Stomach (tissue), 9 donors: ENCODE results near the gene PCSK4. TPM values are rescaled to one million over a fixed set of nuclear protein-coding genes. Genes with fewer than 3 reads are reported as not detected.

ENCODE experiments used
- DNase-seq, 2 donors: peaks; one replicate each; pipeline versions ENCODE4 v3.0.0 to v3.0.0-alpha.2; 2013 to 2019
- H3K27ac ChIP-seq, 5 donors: fragments of 200-600 bp in 4 of 5; sonication (generic) in 4 of 5; one replicate each; pipeline ENCODE4 v1.5.1; 2013 to 2019; ENCODE audit warnings: mild to moderate bottlenecking in 1 of 5, moderate library complexity in 1 of 5
- H3K27me3 ChIP-seq, 3 donors: fragments of 200-600 bp; sonication (generic); one replicate each; pipeline ENCODE4 v1.5.1; 2017 to 2019; ENCODE audit warnings: mixed run types in 1 of 3
- H3K36me3 ChIP-seq, 4 donors: fragments of 200-600 bp; sonication (generic); 1 replicate in 3 of 4; 2 replicates in 1 of 4; pipeline ENCODE4 v1.5.1; 2016 to 2019
- H3K4me1 ChIP-seq, 4 donors: fragments of 200-600 bp; sonication (generic); one replicate each; pipeline ENCODE4 v1.5.1; 2016 to 2019
- H3K4me3 ChIP-seq, 4 donors: fragments of 200-600 bp; sonication (generic) in 3 of 4; one replicate each; pipeline ENCODE4 v1.5.1; 2016 to 2019; ENCODE audit warnings: mild to moderate bottlenecking in 1 of 4
- H3K9me3 ChIP-seq, 4 donors: fragments of 200-600 bp; sonication (generic); one replicate each; pipeline ENCODE4 v1.5.1; 2016 to 2019
- EP300 ChIP-seq: sonication (generic); formaldehyde crosslinking; IDR thresholded peaks from one replicate; pipeline ENCODE4 v1.6.1; 2017; ENCODE audit warnings: antibody characterized with exemption
- POLR2A ChIP-seq, 4 donors: fragments of 450-650 bp; IDR thresholded peaks; one replicate each; pipeline ENCODE4 v1.6.1; 2016; ENCODE audit warnings: antibody characterized with exemption in 4 of 4, control low read depth in 2 of 4, mild to moderate bottlenecking in 1 of 4, moderate library complexity in 1 of 4
- POLR2AphosphoS5 ChIP-seq, 3 donors: sonication (generic); formaldehyde crosslinking; IDR thresholded peaks; one replicate each; pipeline ENCODE4 v1.6.1; 2016; ENCODE audit warnings: antibody characterized with exemption in 3 of 3
- WGBS, 5 donors: extraction: QIAGEN DNeasy Blood & Tissue Kit in 3 of 5; methylation state at CpG; one replicate each; pipeline versions ENCODE4 v1.1.5 to v1.1.7; 2013 to 2018; 5-methylcytosine and 5-hydroxymethylcytosine counted together
- intact Hi-C: fragments of 100-400 bp; cut with DNase I; formaldehyde crosslinking; loops from one replicate; pipeline ENCODE4 v1.15.1; 2023; ENCODE audit warnings: low total_unique reads
- polyA plus RNA-seq, 3 donors: library from polyadenylated mRNA; stranded (reverse); fragments of 200-250 nt; gene quantifications; one replicate each; pipeline ENCODE4 v1.2.3, GENCODE V29; 2013
- total RNA-seq, 5 donors: library from RNA; depleted of rRNA; stranded (reverse); fragments of >200 nt; gene quantifications; one replicate each; pipeline versions ENCODE4 v1.1.0 to v1.2.3, GENCODE V29; 2014 to 2016
- TF ChIP-seq, protein P1 (sequence below), 7 experiments: fragments of 450-650 bp in 4 of 7; fragments of 200-600 bp in 3 of 7; sonication (generic) in 3 of 7; IDR thresholded peaks; one replicate each; pipeline ENCODE4 v1.5.1; 2016 to 2019; ENCODE audit warnings: antibody characterized with exemption in 7 of 7, control low read depth in 2 of 7, mild to moderate bottlenecking in 1 of 7
- donor health status: healthy with polysubstance abuse.
- donor health status: Bipolar disorder and iron deficiency.
- donor health status: healthy.

The PCSK4 gene
- total and polyA plus RNA-seq, 8 donors, result 1.7 to 26.8 (median 4.1) TPM; not detected in 2

DNA sequence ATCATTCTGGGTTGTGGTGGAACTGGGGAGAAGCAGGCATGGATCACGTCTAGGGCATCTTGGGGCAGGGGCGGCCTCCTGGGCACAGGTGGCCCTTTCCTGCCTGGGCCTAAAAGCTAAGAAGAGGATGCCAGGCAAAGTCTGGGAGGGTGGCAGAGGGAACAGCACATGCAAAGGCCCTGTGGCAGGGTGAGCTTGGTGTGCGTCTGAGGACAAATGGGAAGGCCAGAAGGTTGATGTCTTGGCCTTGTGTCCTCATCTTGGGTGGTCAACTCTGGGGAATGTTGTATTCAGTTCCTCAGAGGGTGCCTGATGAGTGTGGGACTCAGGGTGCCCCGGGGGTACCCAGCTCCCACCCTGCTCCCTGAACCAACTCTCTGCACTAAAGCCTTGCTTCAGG, 28.3 kb upstream of the PCSK4 start:
- DNase-seq, result no peak
- Histone ChIP-seq H3K4me3 (no peak overlapping the region), H3K4me1 (peaks cover 3 to 6% (median 5%) of the 10 kb centered on the region in 4 donors), H3K36me3 (no peaks in the 10 kb centered on the region), H3K27ac (no peak overlapping the region), H3K9me3 (no peaks in the 10 kb centered on the region), H3K27me3 (peaks cover 2 to 76% (median 18%) of the 10 kb centered on the region in 3 donors)
- WGBS, 5 donors, result 75 to 96% (median 87%) methylated on average over 4 of the region's 4 CpGs
- intact Hi-C loops, result no loop called here
- TF ChIP-seq EP300 (no peak), POLR2AphosphoS5 (IDR thresholded peaks at IDR 0.05) (no peak), POLR2A (IDR thresholded peaks at IDR 0.05) (no peak)
- TF ChIP-seq, protein P1, sequence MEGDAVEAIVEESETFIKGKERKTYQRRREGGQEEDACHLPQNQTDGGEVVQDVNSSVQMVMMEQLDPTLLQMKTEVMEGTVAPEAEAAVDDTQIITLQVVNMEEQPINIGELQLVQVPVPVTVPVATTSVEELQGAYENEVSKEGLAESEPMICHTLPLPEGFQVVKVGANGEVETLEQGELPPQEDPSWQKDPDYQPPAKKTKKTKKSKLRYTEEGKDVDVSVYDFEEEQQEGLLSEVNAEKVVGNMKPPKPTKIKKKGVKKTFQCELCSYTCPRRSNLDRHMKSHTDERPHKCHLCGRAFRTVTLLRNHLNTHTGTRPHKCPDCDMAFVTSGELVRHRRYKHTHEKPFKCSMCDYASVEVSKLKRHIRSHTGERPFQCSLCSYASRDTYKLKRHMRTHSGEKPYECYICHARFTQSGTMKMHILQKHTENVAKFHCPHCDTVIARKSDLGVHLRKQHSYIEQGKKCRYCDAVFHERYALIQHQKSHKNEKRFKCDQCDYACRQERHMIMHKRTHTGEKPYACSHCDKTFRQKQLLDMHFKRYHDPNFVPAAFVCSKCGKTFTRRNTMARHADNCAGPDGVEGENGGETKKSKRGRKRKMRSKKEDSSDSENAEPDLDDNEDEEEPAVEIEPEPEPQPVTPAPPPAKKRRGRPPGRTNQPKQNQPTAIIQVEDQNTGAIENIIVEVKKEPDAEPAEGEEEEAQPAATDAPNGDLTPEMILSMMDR (IDR thresholded peaks at IDR 0.05), result no peak

DNA sequence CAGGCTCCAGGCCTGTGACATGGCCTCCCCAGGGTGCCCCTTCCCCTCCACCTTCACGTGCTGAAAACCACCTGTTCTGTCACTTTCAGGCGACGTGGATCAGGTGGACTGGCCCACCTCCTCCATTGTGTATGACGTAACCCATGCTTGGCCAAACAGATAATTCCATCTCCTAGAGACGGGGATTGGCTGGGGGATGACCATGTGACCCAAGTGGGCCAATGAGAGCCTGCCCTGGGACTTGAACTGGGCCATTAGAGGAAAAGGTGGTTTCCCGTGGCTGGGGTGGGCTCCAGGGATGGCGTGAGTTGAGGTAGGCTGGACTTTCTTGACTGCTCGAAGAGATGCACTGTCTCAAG, 26.2 kb upstream of the PCSK4 start:
- WGBS, 5 donors, result 66 to 76% (median 72%) methylated on average over 8 of the region's 8 CpGs
- Histone ChIP-seq H3K27ac (no peak overlapping the region), H3K4me1 (peaks cover 12 to 27% (median 18%) of the 10 kb centered on the region in 4 donors), H3K36me3 (no peaks in the 10 kb centered on the region), H3K4me3 (no peak overlapping the region), H3K9me3 (no peaks in the 10 kb centered on the region), H3K27me3 (peaks cover 14 to 78% (median 27%) of the 10 kb centered on the region in 3 donors)
- intact Hi-C loops, result no loop called here
- no peak for DNase-seq
- TF ChIP-seq POLR2A (IDR thresholded peaks at IDR 0.05), result no peak
- TF ChIP-seq, protein P1 (IDR thresholded peaks at IDR 0.05), result no peak
- TF ChIP-seq EP300, result no peak
- no peak for TF ChIP-seq POLR2AphosphoS5 (IDR thresholded peaks at IDR 0.05)

DNA sequence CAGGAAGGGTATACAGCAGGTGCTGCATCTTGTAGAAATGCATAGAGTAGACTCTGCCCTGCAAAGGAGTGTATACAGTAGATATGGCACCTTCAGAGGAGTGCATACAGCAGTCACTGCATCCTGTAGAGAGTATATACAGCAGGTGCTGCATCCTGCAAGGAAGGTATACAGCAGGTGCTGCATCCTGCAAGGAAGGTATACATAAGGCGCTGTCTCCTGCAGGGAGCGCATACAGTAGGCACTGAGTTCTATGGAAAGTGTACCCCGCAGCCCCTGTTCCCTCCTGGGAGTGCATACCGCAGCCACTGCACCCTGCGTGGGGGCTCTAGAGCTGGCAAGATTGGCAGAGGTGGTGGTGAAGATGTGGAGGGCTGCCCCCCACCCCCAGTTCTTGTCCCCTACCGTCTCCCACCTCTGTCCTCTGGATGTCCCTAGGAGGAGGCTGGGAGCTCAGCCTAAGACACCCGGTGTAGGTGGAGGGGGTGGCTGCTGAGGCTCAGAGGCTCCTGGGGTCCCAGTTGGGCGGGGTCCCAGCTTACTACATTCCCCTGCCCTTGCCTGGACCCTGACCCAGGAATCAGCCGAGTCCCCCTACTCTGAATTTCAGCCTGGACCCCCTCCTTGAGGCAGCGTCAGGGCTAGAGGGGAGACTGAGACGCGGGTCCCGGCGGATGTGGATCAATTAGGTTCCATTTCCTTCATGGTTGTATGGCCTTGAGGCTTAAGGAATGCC, 25.0 kb upstream of the PCSK4 start:
- Histone ChIP-seq H3K27ac (no peak overlapping the region), H3K36me3 (no peaks in the 10 kb centered on the region), H3K9me3 (no peaks in the 10 kb centered on the region), H3K27me3 (peaks cover 14 to 82% (median 33%) of the 10 kb centered on the region in 3 donors), H3K4me3 (no peak overlapping the region), H3K4me1 (peaks cover 12 to 27% (median 21%) of the 10 kb centered on the region in 4 donors)
- 68 to 76% (median 69%) methylated on average over 13 to 14 of the region's 14 CpGs for WGBS, 5 donors
- TF ChIP-seq, protein P1 (IDR thresholded peaks at IDR 0.05), result no peak
- TF ChIP-seq EP300, result no peak
- TF ChIP-seq POLR2AphosphoS5 (IDR thresholded peaks at IDR 0.05), result no peak
- TF ChIP-seq POLR2A (IDR thresholded peaks at IDR 0.05), result no peak
- intact Hi-C loops, result no loop called here
- DNase-seq, result no peak

DNA sequence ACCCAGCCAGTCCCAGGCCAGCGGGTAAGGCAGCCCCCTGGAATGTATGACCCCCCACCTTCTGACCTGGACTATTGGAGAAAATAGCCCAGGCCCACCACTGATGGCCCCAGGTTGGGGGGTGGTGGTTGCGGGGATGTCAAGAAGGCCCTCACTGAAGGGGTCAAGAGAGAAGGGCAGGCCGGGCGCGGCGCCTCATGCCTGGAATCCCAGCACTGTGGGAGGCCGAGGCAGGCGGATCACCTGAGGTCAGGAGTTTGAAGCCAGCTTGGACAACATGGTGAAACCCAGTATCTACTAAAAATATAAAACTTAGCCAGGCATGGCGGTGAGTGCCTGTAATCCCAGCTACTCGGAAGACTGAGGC, 24.1 kb upstream of the PCSK4 start:
- peaks cover 12 to 27% (median 21%) of the 10 kb centered on the region in 4 donors for H3K4me1 ChIP-seq
- DNase-seq, result no peak
- no peak overlapping the region for H3K4me3 ChIP-seq
- H3K27ac ChIP-seq, result no peak overlapping the region
- peaks cover 14 to 83% (median 33%) of the 10 kb centered on the region in 3 donors for H3K27me3 ChIP-seq
- TF ChIP-seq POLR2A (IDR thresholded peaks at IDR 0.05) (no peak), EP300 (no peak), POLR2AphosphoS5 (IDR thresholded peaks at IDR 0.05) (no peak)
- TF ChIP-seq, protein P1 (IDR thresholded peaks at IDR 0.05), result no peak
- no peaks in the 10 kb centered on the region for H3K9me3 ChIP-seq
- no peaks in the 10 kb centered on the region for H3K36me3 ChIP-seq
- 60 to 81% (median 65%) methylated on average over 9 to 10 of the region's 10 CpGs for WGBS, 5 donors
- intact Hi-C loops, result no loop called here
